ENCODE data around the gene RECQL5.

DNA sequence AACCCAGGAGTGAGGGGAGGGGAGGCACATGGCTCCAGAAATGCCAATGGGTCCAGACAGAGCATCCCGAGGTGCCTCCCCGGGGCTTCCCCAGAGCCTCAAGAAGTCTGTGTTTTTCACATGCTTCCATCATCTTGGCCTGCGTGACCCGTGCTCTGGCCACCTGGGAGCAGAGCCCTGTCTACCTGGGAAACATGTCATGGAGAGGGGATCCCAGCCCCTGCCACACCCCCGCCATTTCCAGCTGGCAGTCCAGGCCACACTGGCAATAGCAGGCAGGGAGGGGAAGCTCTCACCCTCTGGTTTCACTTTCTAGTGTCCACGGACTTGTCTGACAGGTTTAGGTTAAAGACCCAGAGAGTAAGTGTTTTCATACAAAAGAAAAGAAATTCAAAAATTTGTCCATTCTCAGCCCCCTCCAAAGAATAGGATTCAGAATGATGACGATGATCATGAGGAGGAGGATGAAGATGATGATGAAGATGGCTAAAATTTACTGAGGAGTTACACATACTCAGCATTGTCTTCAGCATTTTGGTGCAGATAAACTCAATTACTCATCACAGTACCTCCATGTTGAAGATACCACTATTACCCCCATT, 24.7 kb downstream of the RECQL5 start:
- TF ChIP-seq, protein P1, sequence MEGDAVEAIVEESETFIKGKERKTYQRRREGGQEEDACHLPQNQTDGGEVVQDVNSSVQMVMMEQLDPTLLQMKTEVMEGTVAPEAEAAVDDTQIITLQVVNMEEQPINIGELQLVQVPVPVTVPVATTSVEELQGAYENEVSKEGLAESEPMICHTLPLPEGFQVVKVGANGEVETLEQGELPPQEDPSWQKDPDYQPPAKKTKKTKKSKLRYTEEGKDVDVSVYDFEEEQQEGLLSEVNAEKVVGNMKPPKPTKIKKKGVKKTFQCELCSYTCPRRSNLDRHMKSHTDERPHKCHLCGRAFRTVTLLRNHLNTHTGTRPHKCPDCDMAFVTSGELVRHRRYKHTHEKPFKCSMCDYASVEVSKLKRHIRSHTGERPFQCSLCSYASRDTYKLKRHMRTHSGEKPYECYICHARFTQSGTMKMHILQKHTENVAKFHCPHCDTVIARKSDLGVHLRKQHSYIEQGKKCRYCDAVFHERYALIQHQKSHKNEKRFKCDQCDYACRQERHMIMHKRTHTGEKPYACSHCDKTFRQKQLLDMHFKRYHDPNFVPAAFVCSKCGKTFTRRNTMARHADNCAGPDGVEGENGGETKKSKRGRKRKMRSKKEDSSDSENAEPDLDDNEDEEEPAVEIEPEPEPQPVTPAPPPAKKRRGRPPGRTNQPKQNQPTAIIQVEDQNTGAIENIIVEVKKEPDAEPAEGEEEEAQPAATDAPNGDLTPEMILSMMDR (IDR thresholded peaks at IDR 0.05; ENCODE audit: low read depth, low read length): no peak
- TF ChIP-seq EZH2phosphoT487 (IDR thresholded peaks at IDR 0.05; ENCODE audit: low read depth): no peak
